IMR-90 (cell line): ENCODE results near the gene NAMPT. TPM values are rescaled to one million over a fixed set of nuclear protein-coding genes. Genes with fewer than 3 reads are reported as not detected.
A peak's percentile ranks its signal among the peaks of the same experiment; 100 is the strongest.

Experiments used
- ATAC-seq: fragments of 200-7000 bp; cut with Tn5 transposase; 2 replicates; pipeline ENCODE4 v1.9.1; 2020; ENCODE audit warnings: low read depth, mild to moderate bottlenecking, moderate library complexity
- BruUV-seq: library from RNA; stranded (reverse); fragments of 400-500 nt; replicated peaks from 2 replicates; lab custom pipeline; 2021; lab: Mats Ljungman, UMichigan
- CTCF ChIA-PET: fragments of 300-600 bp; formaldehyde crosslinking; extraction: SDS; loops from one replicate; lab custom pipeline; 2021; ENCODE audit warnings: antibody characterized with exemption; lab: Yijun Ruan, JAX
- POLR2A ChIA-PET: fragments of 300-600 bp; sonication (Branson Sonifier 250); formaldehyde crosslinking; loops from one replicate; lab custom pipeline; 2022; ENCODE audit warnings: antibody characterized with exemption; ENCODE audit not compliant: unreplicated experiment; lab: Charles Lee
- DNase-seq: peaks from one replicate; pipeline ENCODE4 v3.0.0; 2013
- H2AFZ ChIP-seq: replicated peaks from 2 replicates; pipeline ENCODE3; 2013; ENCODE audit warnings: low read length, mild to moderate bottlenecking; ENCODE audit not compliant: poor library complexity
- H2AK5ac ChIP-seq: 2 replicates; pipeline ENCODE4 v1.6.1; 2013; ENCODE audit warnings: low read depth, low read length, inconsistent platforms
- H2AK9ac ChIP-seq: replicated peaks from 2 replicates; pipeline ENCODE3; 2013; ENCODE audit warnings: mild to moderate bottlenecking, low read depth, low read length, moderate library complexity; ENCODE audit not compliant: poor library complexity
- H2BK120ac ChIP-seq: 2 replicates; pipeline ENCODE4 v1.6.1; 2013; ENCODE audit warnings: low read depth, low read length, inconsistent platforms
- H2BK15ac ChIP-seq: 3 replicates; pipeline ENCODE4 v1.6.1; 2013; ENCODE audit warnings: low read depth, low read length, inconsistent platforms
- H2BK20ac ChIP-seq: 2 replicates; pipeline ENCODE4 v1.6.1; 2013; ENCODE audit warnings: low read depth, mild to moderate bottlenecking, inconsistent platforms, low read length, moderate library complexity
- H2BK5ac ChIP-seq: 2 replicates; pipeline ENCODE4 v1.6.1; 2013; ENCODE audit warnings: mild to moderate bottlenecking, low read depth, low read length, inconsistent platforms; ENCODE audit not compliant: poor library complexity, severe bottlenecking
- H3K14ac ChIP-seq: replicated peaks from 2 replicates; pipeline ENCODE4 v1.6.1; 2013; ENCODE audit warnings: low read depth, low read length, inconsistent platforms
- H3K18ac ChIP-seq: 2 replicates; pipeline ENCODE4 v1.6.1; 2013; ENCODE audit warnings: low read depth, low read length, control low read depth
- H3K23ac ChIP-seq: 2 replicates; pipeline ENCODE4 v1.6.1; 2013; ENCODE audit warnings: low read depth, low read length, inconsistent platforms
- H3K27ac ChIP-seq: 2 replicates; pipeline ENCODE4 v1.5.1; 2013; ENCODE audit warnings: mild to moderate bottlenecking, control low read depth, low read length; ENCODE audit not compliant: insufficient read depth
- H3K27me3 ChIP-seq: 2 replicates; pipeline ENCODE4 v1.6.1; 2013; ENCODE audit warnings: low read length; ENCODE audit not compliant: control insufficient read depth, insufficient read depth
- H3K36me3 ChIP-seq: 2 replicates; pipeline ENCODE4 v1.6.1; 2013; ENCODE audit warnings: low read length, mixed read lengths; ENCODE audit not compliant: control insufficient read depth, insufficient read depth
- H3K4ac ChIP-seq: 2 replicates; pipeline ENCODE4 v1.6.1; 2013; ENCODE audit warnings: low read depth, low read length, inconsistent platforms
- H3K4me1 ChIP-seq: 2 replicates; pipeline ENCODE4 v1.6.1; 2013; ENCODE audit warnings: low read length, mixed read lengths; ENCODE audit not compliant: control insufficient read depth, insufficient read depth
- H3K4me2 ChIP-seq: 2 replicates; pipeline ENCODE4 v1.6.1; 2013; ENCODE audit warnings: low read depth, mild to moderate bottlenecking, control low read depth, low read length, moderate library complexity
- H3K4me3 ChIP-seq: 2 replicates; pipeline ENCODE4 v1.5.1; 2013; ENCODE audit warnings: low read depth, mild to moderate bottlenecking, control low read depth, low read length, moderate library complexity; ENCODE audit not compliant: insufficient read depth
- H3K56ac ChIP-seq: 2 replicates; pipeline ENCODE4 v1.6.1; 2013; ENCODE audit warnings: low read length, inconsistent platforms; ENCODE audit not compliant: insufficient read depth; ENCODE audit errors: extremely low read depth
- H3K79me1 ChIP-seq, 2 experiments: 2 replicates each; pipeline ENCODE4 v1.6.1; 2013; ENCODE audit warnings: low read length in 2 of 2, inconsistent platforms in 1 of 2, low read depth in 1 of 2
- H3K9ac ChIP-seq: 2 replicates; pipeline ENCODE4 v1.6.1; 2013; ENCODE audit warnings: low read depth, low read length, control low read depth
- H3K9me1 ChIP-seq: 2 replicates; pipeline ENCODE4 v1.6.1; 2013; ENCODE audit warnings: low read length, inconsistent platforms; ENCODE audit not compliant: insufficient read depth
- H3K9me3 ChIP-seq: 2 replicates; pipeline ENCODE4 v1.6.1; 2013; ENCODE audit warnings: low read length; ENCODE audit not compliant: control insufficient read depth, insufficient read depth
- H4K20me1 ChIP-seq: 2 replicates; pipeline ENCODE4 v1.6.1; 2013; ENCODE audit warnings: low read length, inconsistent platforms; ENCODE audit not compliant: insufficient read depth
- H4K5ac ChIP-seq: 2 replicates; pipeline ENCODE4 v1.6.1; 2013; ENCODE audit warnings: mild to moderate bottlenecking, low read depth, low read length, control low read depth
- H4K8ac ChIP-seq, 2 experiments: 2 replicates each; pipeline ENCODE4 v1.6.1; 2013; ENCODE audit warnings: low read depth in 2 of 2, low read length in 2 of 2, control low read depth in 1 of 2, inconsistent platforms in 1 of 2
- H4K91ac ChIP-seq: 2 replicates; pipeline ENCODE4 v1.6.1; 2013; ENCODE audit warnings: low read depth, low read length, inconsistent platforms; ENCODE audit not compliant: insufficient read depth
- BHLHE40 ChIP-seq: fragments of 150-350 bp; IDR thresholded peaks from 2 replicates; pipeline ENCODE4 v1.6.1; 2016; ENCODE audit warnings: mild to moderate bottlenecking, low read depth, low read length
- CEBPB ChIP-seq: IDR thresholded peaks from 2 replicates; pipeline ENCODE4 v1.6.1; 2012; ENCODE audit warnings: low read depth, low read length, improper control_type of control experiment
- CTCF ChIP-seq: conservative IDR thresholded peaks from 2 replicates; pipeline ENCODE4 v1.5.1; 2012; ENCODE audit warnings: mild to moderate bottlenecking, low read depth, low read length, improper control_type of control experiment
- ELK1 ChIP-seq: fragments of 150-350 bp; IDR thresholded peaks from 2 replicates; pipeline ENCODE4 v1.6.1; 2016; ENCODE audit warnings: low read depth, mild to moderate bottlenecking, low read length, moderate library complexity, borderline replicate concordance
- MAFK ChIP-seq: IDR thresholded peaks from 2 replicates; pipeline ENCODE4 v1.6.1; 2012; ENCODE audit warnings: low read depth, low read length, improper control_type of control experiment
- NFE2L2 ChIP-seq: fragments of 150-350 bp; IDR thresholded peaks from 2 replicates; pipeline ENCODE4 v1.6.1; 2016; ENCODE audit warnings: low read depth, mild to moderate bottlenecking, low read length
- RAD21 ChIP-seq: IDR thresholded peaks from 2 replicates; pipeline ENCODE4 v1.6.1; 2012; ENCODE audit warnings: low read length, improper control_type of control experiment
- RCOR1 ChIP-seq: IDR thresholded peaks from 2 replicates; pipeline ENCODE4 v1.6.1; 2012; ENCODE audit warnings: mild to moderate bottlenecking, low read length, improper control_type of control experiment; ENCODE audit not compliant: insufficient replicate concordance
- RFX5 ChIP-seq: IDR thresholded peaks from 2 replicates; pipeline ENCODE4 v1.8.0; 2012; ENCODE audit warnings: low read depth, mild to moderate bottlenecking, low read length, moderate library complexity
- WGBS, 2 experiments: methylation state at CpG; one replicate each; pipeline versions ENCODE4 v1.1.5 to v1.1.7; 2013; ENCODE audit warnings: missing lambda C conversion rate in 2 of 2; ENCODE audit not compliant: insufficient read length in 1 of 2; ENCODE audit errors: extremely low coverage in 2 of 2; 5-methylcytosine and 5-hydroxymethylcytosine counted together
- dilution Hi-C: fragments of 300-500 bp; cut with HindIII; formaldehyde crosslinking; loops from one replicate; pipeline ENCODE4 v1.14.3; 2018; ENCODE audit warnings: low sequenced_read_pairs; ENCODE audit not compliant: unreplicated experiment
- in situ Hi-C: fragments of 300-500 bp; cut with MboI; formaldehyde crosslinking; loops from 3 replicates; pipeline ENCODE4 v1.14.3; 2019; ENCODE audit warnings: low sequenced_read_pairs, inconsistent platforms, mixed read lengths
- intact Hi-C: fragments of 100-400 bp; cut with micrococcal nuclease; formaldehyde crosslinking; loops from 2 replicates; pipeline ENCODE4 v1.10.0; 2022
- polyA plus RNA-seq, 3 experiments: library from polyadenylated mRNA; depleted of rRNA; stranded (reverse); fragments of >200 nt; gene quantifications; 2 replicates each; pipeline ENCODE4 v1.2.3, GENCODE V29; 2012; ENCODE audit warnings: low replicate concordance in 1 of 3
- total RNA-seq: library from RNA; depleted of rRNA; stranded (reverse); fragments of >200 nt; gene quantifications from 2 replicates; pipeline ENCODE4 v1.2.3, GENCODE V29; 2012

NAMPT gene
- total and polyA plus RNA-seq, 2 of the 4 experiments (the other 2 are of a cell fraction), result 13.3 to 31.7 TPM

- intact Hi-C loops (no loop called here), in situ Hi-C loops (no loop called here), dilution Hi-C loops (no loop called here)
- peak overlapping the region; percentile 12 to 66; a peak in 3 of 4 replicates for H4K8ac ChIP-seq
- H4K5ac ChIP-seq, result no peak overlapping the region
- H3K23ac ChIP-seq, result peak overlapping the region; percentile 14; the same call in 1 of the 2 replicates
- CTCF ChIA-PET, result no interaction called here
- no peaks in the 10 kb centered on the region for H3K9me3 ChIP-seq
- peak overlapping the region; percentile 41; the same call in 1 of the 2 replicates for H3K4ac ChIP-seq
- no TSS peak for BruUV-seq
- peak overlapping the region; percentile 89; the same call in 1 of the 2 replicates for H3K4me2 ChIP-seq
- TF ChIP-seq BHLHE40, result no peak
- TF ChIP-seq MAFK, result no peak
- TF ChIP-seq RCOR1, result no peak
- no peak for TF ChIP-seq ELK1
- TF ChIP-seq CEBPB, result no peak
- no peak for TF ChIP-seq RAD21
- TF ChIP-seq RFX5, result no peak
- no peak for TF ChIP-seq CTCF
- TF ChIP-seq NFE2L2, result no peak
- H3K9ac ChIP-seq, result no peak overlapping the region
- peak overlapping the region; percentile 37; the same call in 1 of the 2 replicates for H3K14ac ChIP-seq
- H4K20me1 ChIP-seq, result no peaks in the 10 kb centered on the region
- no peaks in the 10 kb centered on the region for H3K36me3 ChIP-seq
- H3K4me1 ChIP-seq, result peaks cover 7% of the 10 kb centered on the region
- peak overlapping the region; percentile 40; the same call in 1 of the 2 replicates for H2BK20ac ChIP-seq
- POLR2A ChIA-PET, result no interaction called here
- H2BK120ac ChIP-seq, result peak overlapping the region; percentile 44; the same call in 1 of the 2 replicates
- peak overlapping the region; percentile 61 for H2BK5ac ChIP-seq
- peaks cover 2% of the 10 kb centered on the region; the same call in 1 of the 2 replicates for H3K27me3 ChIP-seq
- H3K27ac ChIP-seq, result peak overlapping the region; percentile 28; the same call in 1 of the 2 replicates
- peaks cover 6% of the 10 kb centered on the region for H3K9me1 ChIP-seq
- no CpG with 5 or more reads among the region's 8 CpGs for WGBS, 2 experiments
- H2BK15ac ChIP-seq, result peak overlapping the region; percentile 52; the same call in 1 of the 3 replicates
- H3K56ac ChIP-seq, result no peak overlapping the region
- no peak overlapping the region for H2AK9ac ChIP-seq
- H3K18ac ChIP-seq, result peak overlapping the region; percentile 46; the same call in 1 of the 2 replicates
- no peaks in the 10 kb centered on the region for H3K79me1 ChIP-seq
- 0 out of 2 replicates have a peak overlapping the region, but pooled peaks have one; percentile 1 for H4K91ac ChIP-seq
- no peak overlapping the region for H3K4me3 ChIP-seq
- ATAC-seq (no peak; the same call in 1 of the 2 replicates), DNase-seq (no peak)
- no peak overlapping the region for H2AFZ ChIP-seq
- H2AK5ac ChIP-seq, result peak overlapping the region; percentile 75
Measured at GRCh38 chr7:106215868-106216516, 68.8 kb downstream of the NAMPT start.
